HepG2 (cell line): Measurements from ENCODE around the gene DOK4. TPM values are rescaled to one million over a fixed set of nuclear protein-coding genes. Genes with fewer than 3 reads are reported as not detected.

Experiments
- ATAC-seq: fragments of 200-7000 bp; cut with Tn5 transposase; 3 replicates; pipeline ENCODE4 v1.9.1; 2020; ENCODE audit warnings: mild to moderate bottlenecking, moderate library complexity
- BruUV-seq: library from RNA; stranded (reverse); fragments of 400-500 nt; replicated peaks from 2 replicates; lab custom pipeline; 2021; lab: Mats Ljungman, UMichigan
- CTCF ChIA-PET: fragments of 300-600 bp; formaldehyde crosslinking; extraction: SDS; loops from one replicate; lab custom pipeline; 2021; ENCODE audit warnings: low total read pairs, inconsistent platforms, low intra/inter-chr PET ratio; lab: Yijun Ruan, JAX
- POLR2A ChIA-PET: fragments of 350-600 bp; sonication (Branson Sonifier 250); formaldehyde crosslinking; loops from one replicate; lab custom pipeline; 2020; ENCODE audit warnings: antibody characterized with exemption, inconsistent platforms; lab: Yijun Ruan, JAX
- DNase-seq: peaks from one replicate; pipeline ENCODE4 v3.0.0-alpha.2; 2015; ENCODE audit warnings: low spot score
- FAIRE-seq: peaks from 3 replicates; lab custom pipeline; 2011; peaks lifted over from hg19 to GRCh38; lab: Jason Lieb, UNC
- H2AFZ ChIP-seq: one replicate; pipeline ENCODE4 v1.6.1; 2011; ENCODE audit warnings: low read length, inconsistent platforms
- H3K27ac ChIP-seq: fragments of 300-600 bp; 3 replicates; pipeline ENCODE4 v1.8.0; 2011; ENCODE audit warnings: mixed run types, mild to moderate bottlenecking, mixed read lengths, low read length, inconsistent platforms; ENCODE audit not compliant: insufficient read depth; ENCODE audit errors: extremely low read length
- H3K27me3 ChIP-seq, 2 experiments: fragments of 200-600 bp in 1 of 2; 2 replicates in 1 of 2; 3 replicates in 1 of 2; pipeline versions ENCODE4 v1.6.0 to v1.8.0; 2011; ENCODE audit warnings: low read length in 2 of 2, mild to moderate bottlenecking in 2 of 2, moderate library complexity in 2 of 2, inconsistent platforms in 1 of 2; ENCODE audit not compliant: insufficient read depth in 2 of 2, control insufficient read depth in 1 of 2
- H3K36me3 ChIP-seq, 2 experiments: fragments of 200-600 bp in 1 of 2; replicated peaks in 1 of 2; 2 replicates in 1 of 2; 3 replicates in 1 of 2; pipeline versions ENCODE4 v1.5.1 to v1.8.0; 2011; ENCODE audit warnings: low read length in 2 of 2, inconsistent platforms in 1 of 2; ENCODE audit not compliant: insufficient read depth in 2 of 2, control insufficient read depth in 1 of 2
- H3K4me1 ChIP-seq: 2 replicates; pipeline ENCODE4 v1.5.1; 2012; ENCODE audit warnings: low read length, inconsistent platforms; ENCODE audit not compliant: insufficient read depth
- H3K4me2 ChIP-seq: 2 replicates; pipeline ENCODE4 v1.6.0; 2011; ENCODE audit warnings: low read depth, low read length, inconsistent platforms
- H3K4me3 ChIP-seq, 3 experiments: fragments of 200-600 bp in 1 of 3; sonication (generic), shearing (Covaris generic) in 1 of 3; replicated peaks in 1 of 3; 2 replicates each; pipeline ENCODE4 v1.5.1; 2011 to 2016; ENCODE audit warnings: low read length in 3 of 3, inconsistent platforms in 2 of 3, low read depth in 2 of 3, mild to moderate bottlenecking in 2 of 3, control low read depth in 1 of 3, mixed read lengths in 1 of 3; ENCODE audit not compliant: insufficient read depth in 1 of 3
- H3K79me2 ChIP-seq: one replicate; pipeline ENCODE4 v1.6.1; 2011; ENCODE audit warnings: low read length, inconsistent platforms; ENCODE audit not compliant: insufficient read depth
- H3K9ac ChIP-seq: 2 replicates; pipeline ENCODE4 v1.6.0; 2011; ENCODE audit warnings: mild to moderate bottlenecking, low read depth, low read length, inconsistent platforms; ENCODE audit not compliant: insufficient read depth
- H3K9me3 ChIP-seq: 2 replicates; pipeline ENCODE4 v1.5.1; 2012; ENCODE audit warnings: mild to moderate bottlenecking, low read length
- H4K20me1 ChIP-seq: 2 replicates; pipeline ENCODE4 v1.6.0; 2011; ENCODE audit warnings: inconsistent platforms, mild to moderate bottlenecking, low read length, moderate library complexity; ENCODE audit not compliant: insufficient read depth
- CBX2 ChIP-seq, 2 experiments: fragments of 200-600 bp in 1 of 2; sonication (generic); formaldehyde crosslinking in 1 of 2; IDR thresholded peaks; 2 replicates each; pipeline versions ENCODE4 v1.7.0 to v1.8.1; 2018 to 2022; ENCODE audit warnings: low read depth in 2 of 2, low read length in 1 of 2, mild to moderate bottlenecking in 1 of 2, missing genetic modification reagents in 1 of 2
- CREM ChIP-seq, 2 experiments: sonication (generic) in 1 of 2; formaldehyde crosslinking in 1 of 2; IDR thresholded peaks; 2 replicates each; pipeline versions ENCODE4 v1.4.0 to v1.6.1; 2016 to 2020; ENCODE audit warnings: antibody characterized with exemption in 1 of 2, mild to moderate bottlenecking in 1 of 2, missing genetic modification reagents in 1 of 2
- FOXK2 ChIP-seq: fragments of 450-650 bp; IDR thresholded peaks from 2 replicates; pipeline ENCODE4 v1.6.1; 2016
- MYNN ChIP-seq: sonication (generic); formaldehyde crosslinking; IDR thresholded peaks from 2 replicates; pipeline ENCODE4 v1.4.0; 2020; ENCODE audit warnings: mild to moderate bottlenecking, low read depth, missing genetic modification reagents
- NFKB2 ChIP-seq: sonication (generic); formaldehyde crosslinking; IDR thresholded peaks from 2 replicates; pipeline ENCODE4 v1.4.0; 2020; ENCODE audit warnings: missing genetic modification reagents, borderline replicate concordance
- TCF12 ChIP-seq, 2 experiments: fragments of 450-650 bp in 1 of 2; sonication (generic) in 1 of 2; formaldehyde crosslinking in 1 of 2; IDR thresholded peaks; 2 replicates each; pipeline versions ENCODE4 v1.6.1 to v1.8.0; 2017 to 2022; ENCODE audit warnings: antibody characterized with exemption in 1 of 2, mild to moderate bottlenecking in 1 of 2, missing genetic modification reagents in 1 of 2, moderate library complexity in 1 of 2
- YY1 ChIP-seq: IDR thresholded peaks from 2 replicates; pipeline ENCODE4 v1.6.1; 2011; ENCODE audit warnings: low read length, low read depth, moderate library complexity, mild to moderate bottlenecking; ENCODE audit not compliant: insufficient read depth, insufficient replicate concordance
- ZC3H4 ChIP-seq: sonication (generic); formaldehyde crosslinking; IDR thresholded peaks from 2 replicates; pipeline ENCODE4 v1.4.0; 2020; ENCODE audit warnings: missing genetic modification reagents, borderline replicate concordance
- ZFYVE20 ChIP-seq: sonication (generic); formaldehyde crosslinking; IDR thresholded peaks from 2 replicates; pipeline ENCODE4 v1.8.0; 2023; ENCODE audit warnings: low read depth, mild to moderate bottlenecking, moderate library complexity, missing genetic modification reagents, borderline replicate concordance
- ZNF441 ChIP-seq: sonication (generic); formaldehyde crosslinking; IDR thresholded peaks from 2 replicates; pipeline ENCODE4 v1.7.0; 2021; ENCODE audit warnings: missing genetic modification reagents, borderline replicate concordance
- ZNF674 ChIP-seq: sonication (generic); formaldehyde crosslinking; IDR thresholded peaks from 2 replicates; pipeline ENCODE4 v1.5.0; 2020; ENCODE audit warnings: low read depth, mild to moderate bottlenecking, missing genetic modification reagents
- ZNF766 ChIP-seq: sonication (generic); formaldehyde crosslinking; IDR thresholded peaks from 2 replicates; pipeline ENCODE4 v1.5.0; 2020; ENCODE audit warnings: missing genetic modification reagents, borderline replicate concordance
- ZNF776 ChIP-seq: sonication (generic); formaldehyde crosslinking; IDR thresholded peaks from 2 replicates; pipeline ENCODE4 v1.4.0; 2020; ENCODE audit warnings: mild to moderate bottlenecking, missing genetic modification reagents
- ZNF792 ChIP-seq: IDR thresholded peaks from 2 replicates; pipeline ENCODE4 v1.6.1; 2016
- WGBS: methylation state at CpG from one replicate; pipeline ENCODE4 v1.1.6; 2017; ENCODE audit warnings: low lambda C conversion rate; 5-methylcytosine and 5-hydroxymethylcytosine counted together
- in situ Hi-C: cut with HindIII; loops from 2 replicates; pipeline ENCODE4 v1.10.0; 2017; ENCODE audit warnings: low pct_unique_long_range_greater_than_20kb; ENCODE audit not compliant: extremely low pct_ligation_motif_present
- intact Hi-C: fragments of 100-400 bp; cut with micrococcal nuclease; formaldehyde crosslinking; loops from one replicate; pipeline ENCODE4 v1.10.0; 2022; ENCODE audit not compliant: unreplicated experiment
- polyA plus RNA-seq, 8 experiments: library from polyadenylated mRNA; depleted of rRNA in 3 of 8; stranded (reverse) in 7 of 8; unstranded in 1 of 8; fragments of >200 nt; fragmentation: Illumina TruSeq in 4 of 8; extraction: Trizol in 4 of 8; gene quantifications; 2 replicates each; pipeline versions ENCODE4 v1.2.1 to v1.2.3, GENCODE V29; 2011 to 2016; ENCODE audit warnings: low read depth in 4 of 8, missing spikeins in 1 of 8, mixed read lengths in 1 of 8; ENCODE audit not compliant: insufficient read depth in 1 of 8
- total RNA-seq, 5 experiments: library from RNA; depleted of rRNA; stranded (reverse); fragments of >200 nt; fragmentation: Illumina TruSeq; extraction: Trizol; gene quantifications; 2 replicates each; pipeline ENCODE4 v1.2.3, GENCODE V29; 2016; ENCODE audit warnings: low read depth in 1 of 5
- TF ChIP-seq, protein P1 (sequence below): sonication (generic); formaldehyde crosslinking; IDR thresholded peaks from 2 replicates; pipeline ENCODE4 v1.4.0; 2020; ENCODE audit warnings: missing genetic modification reagents, borderline replicate concordance

DOK4 gene
- total and polyA plus RNA-seq, 2 of the 13 experiments (the other 11 are each of a cell fraction or from before 2014, with no cell fraction given): 52.7 to 70.0 TPM

DNA sequence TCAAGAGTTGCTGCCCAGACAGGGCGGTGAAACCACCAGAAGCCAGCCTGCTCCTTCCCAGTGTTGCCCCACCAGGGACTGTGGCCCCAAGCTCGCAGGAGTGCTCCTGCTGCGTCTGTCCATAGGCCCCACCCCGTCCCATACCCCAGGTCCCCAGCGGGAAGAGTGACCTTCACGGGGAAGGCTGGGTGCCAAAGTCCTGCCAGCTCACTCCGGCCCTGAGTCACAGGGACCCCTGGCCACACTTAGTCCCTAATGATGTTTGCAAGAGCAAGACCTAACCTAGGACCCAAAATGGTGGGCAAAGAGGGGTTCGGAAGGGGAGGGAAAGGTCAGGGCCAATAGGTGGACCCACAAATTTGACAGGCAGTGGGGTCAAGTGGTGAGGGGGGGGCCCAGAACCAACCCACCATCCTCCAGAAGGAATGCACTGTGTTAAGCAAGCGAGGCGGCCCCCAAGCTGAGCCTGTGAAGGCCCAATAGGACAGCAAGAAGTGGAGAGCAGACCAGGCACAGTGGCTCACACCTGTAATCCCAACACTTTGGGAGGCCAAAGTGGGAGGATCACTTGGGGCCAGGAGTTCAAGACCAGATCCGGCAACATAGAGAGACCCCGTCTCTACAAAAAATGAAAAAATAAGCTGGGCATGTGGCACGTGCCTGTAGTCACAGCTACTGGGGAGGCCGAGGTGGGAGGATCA is 3.3 kb downstream of the DOK4 start:
- Histone ChIP-seq H3K27ac (peak overlapping the region; percentile 69), H3K9me3 (no peaks in the 10 kb centered on the region), H3K4me1 (peaks cover 92% of the 10 kb centered on the region), H2AFZ (no peak overlapping the region), H3K27me3 (peaks cover 0 to 6% of the 10 kb centered on the region in 2 experiments; a peak in 1 of 5 replicates), H4K20me1 (no peaks in the 10 kb centered on the region), H3K79me2 (peaks cover 36% of the 10 kb centered on the region), H3K36me3 (no peaks in the 10 kb centered on the region; a peak in 1 of 5 replicates), H3K4me3 (peak overlapping the region in 1 of 3 experiments; percentile 49; a peak in 1 of 6 replicates), H3K9ac (peak overlapping the region; percentile 33; the same call in 1 of the 2 replicates), H3K4me2 (peak overlapping the region; percentile 94)
- intact Hi-C loops (no loop called here), in situ Hi-C loops (no loop called here)
- FAIRE-seq: peak; percentile 99
- DNase-seq: peak; percentile 91
- BruUV-seq: no TSS peak
- ATAC-seq: peak; percentile 70
- POLR2A ChIA-PET: interaction anchor here (0.7 to 5.6 kb wide), 16 partner anchors 10 to 542 kb away, joined by 3 to 147 read pairs (median 4); partner anchors contain the start of genes CIAPIN1, COQ9, CX3CL1 and POLR2C
- CTCF ChIA-PET: no interaction called here
- WGBS: 4% methylated on average over 12 of the region's 14 CpGs
- TF ChIP-seq ZFYVE20 (no peak), ZNF766 (CRISPR knock-in tag) (no peak), TCF12 (IDR thresholded peaks at IDR 0.05) (no peak), TCF12 (CRISPR knock-in tag; IDR thresholded peaks at IDR 0.05) (no peak), CREM (IDR thresholded peaks at IDR 0.05) (peak; percentile 59; the same call in 1 of the 2 replicates), CREM (CRISPR knock-in tag; IDR thresholded peaks at IDR 0.05) (no peak), ZNF792 (CRISPR knock-in tag) (peak; percentile 36; the same call in 1 of the 2 replicates), CBX2 (IDR thresholded peaks at IDR 0.05; ENCODE audit: low read depth, low read length) (no peak), CBX2 (CRISPR knock-in tag; IDR thresholded peaks at IDR 0.05; ENCODE audit: low read depth) (no peak), NFKB2 (CRISPR knock-in tag) (no peak), MYNN (CRISPR knock-in tag) (no peak), FOXK2 (no peak), ZNF776 (CRISPR knock-in tag) (no peak), YY1 (no peak), ZC3H4 (CRISPR knock-in tag) (no peak), ZNF674 (CRISPR knock-in tag) (no peak), ZNF441 (CRISPR knock-in tag) (peak; percentile 46; the same call in 1 of the 2 replicates)
- TF ChIP-seq, protein P1, sequence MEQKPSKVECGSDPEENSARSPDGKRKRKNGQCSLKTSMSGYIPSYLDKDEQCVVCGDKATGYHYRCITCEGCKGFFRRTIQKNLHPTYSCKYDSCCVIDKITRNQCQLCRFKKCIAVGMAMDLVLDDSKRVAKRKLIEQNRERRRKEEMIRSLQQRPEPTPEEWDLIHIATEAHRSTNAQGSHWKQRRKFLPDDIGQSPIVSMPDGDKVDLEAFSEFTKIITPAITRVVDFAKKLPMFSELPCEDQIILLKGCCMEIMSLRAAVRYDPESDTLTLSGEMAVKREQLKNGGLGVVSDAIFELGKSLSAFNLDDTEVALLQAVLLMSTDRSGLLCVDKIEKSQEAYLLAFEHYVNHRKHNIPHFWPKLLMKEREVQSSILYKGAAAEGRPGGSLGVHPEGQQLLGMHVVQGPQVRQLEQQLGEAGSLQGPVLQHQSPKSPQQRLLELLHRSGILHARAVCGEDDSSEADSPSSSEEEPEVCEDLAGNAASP (CRISPR knock-in tag): peak; percentile 40; the same call in 1 of the 2 replicates
